GM13976 (cell line): ENCODE measurements around the gene TUFM.

ENCODE experiments used
- DNase-seq: peaks from one replicate; pipeline ENCODE4 v3.0.0; 2012; ENCODE audit warnings: low spot score
- CTCF ChIP-seq: IDR thresholded peaks from 2 replicates; pipeline ENCODE4 v1.5.1; 2012; ENCODE audit warnings: borderline replicate concordance, mild to moderate bottlenecking; ENCODE audit not compliant: insufficient read depth; ENCODE audit errors: extremely low read depth, missing control alignments, control extremely low read depth
- in situ Hi-C: fragments of 300-500 bp; cut with MboI; formaldehyde crosslinking; loops from one replicate; pipeline ENCODE4 v1.12.0; 2022; ENCODE audit warnings: low sequenced_read_pairs, mixed read lengths, inconsistent platforms; ENCODE audit not compliant: unreplicated experiment

The TUFM gene

GRCh38 chr16:28834873-28835863 lies 11.0 kb downstream of the TUFM start:
- no peak for TF ChIP-seq CTCF
- in situ Hi-C loops, result no loop called here
- DNase-seq, result no peak

- no peak for DNase-seq
Measured at GRCh38 chr16:28834349-28834748, 11.8 kb downstream of the TUFM start.

GRCh38 chr16:28830531-28830930 lies 15.6 kb downstream of the TUFM start:
- no peak for DNase-seq
- in situ Hi-C loops, result no loop called here
- TF ChIP-seq CTCF, result no peak

More at GRCh38 chr16:28834349-28834748, 11.8 kb downstream of the TUFM start:
- in situ Hi-C loops, result no loop called here
- no peak for TF ChIP-seq CTCF

DNA sequence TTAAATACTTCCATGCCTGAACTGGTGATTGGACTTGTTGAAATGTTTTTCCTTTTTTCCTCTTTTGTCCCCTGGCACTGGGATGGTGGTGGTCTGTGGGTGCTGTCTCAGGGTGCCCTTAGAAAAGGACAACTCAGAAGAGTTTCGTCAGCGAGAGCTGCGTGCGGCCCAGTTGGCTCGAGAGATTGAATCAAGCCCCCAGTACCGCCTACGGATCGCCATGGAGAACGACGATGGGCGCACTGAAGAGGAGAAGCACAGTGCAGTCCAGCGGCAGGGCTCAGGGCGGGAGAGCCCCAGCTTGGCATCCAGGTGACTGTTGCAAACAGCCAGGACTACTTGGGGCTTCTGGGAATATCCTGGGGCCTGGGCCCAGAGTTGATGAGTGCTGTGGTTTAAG lies 16.4 kb downstream of the TUFM start:
- no peak for TF ChIP-seq CTCF
- in situ Hi-C loops, result no loop called here

DNA sequence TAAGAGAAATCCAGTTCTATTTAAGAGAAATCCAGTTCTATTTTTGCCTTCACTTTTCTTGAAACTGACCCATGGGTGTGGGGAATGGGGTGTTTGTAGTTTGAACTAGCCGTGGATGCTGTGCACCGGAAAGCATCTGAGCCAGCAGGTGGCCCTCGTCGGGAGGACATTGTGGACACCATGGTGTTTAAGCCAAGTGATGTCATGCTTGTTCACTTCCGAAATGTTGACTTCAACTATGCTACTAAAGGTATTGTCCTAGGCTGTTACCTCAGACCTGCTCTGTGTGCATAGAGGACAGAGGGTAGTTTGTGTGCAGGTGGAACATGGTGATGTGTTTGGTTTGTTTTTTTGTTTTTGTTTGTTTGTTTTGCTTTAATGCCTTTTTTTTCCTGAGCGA lies 20.0 kb downstream of the TUFM start:
- in situ Hi-C loops, result no loop called here
- no peak for DNase-seq
- TF ChIP-seq CTCF, result no peak

More for the DNA sequence above, 16.4 kb downstream of the TUFM start:
- no peak for DNase-seq

- in situ Hi-C loops, result no loop called here
- DNase-seq, result no peak
- no peak for TF ChIP-seq CTCF
Measured at GRCh38 chr16:28824717-28824973, 21.5 kb downstream of the TUFM start.
